Effector memory CD4-positive, alpha-beta T cell (primary cell): ENCODE measurements around the gene POLR2J2.
"Not testable (repeated sequence)": the region's sequence is repeated elsewhere in the genome, so short reads cannot be mapped to it uniquely, and the experiment has no call there.

Experiments
- DNase-seq, 3 donors: peaks; one replicate each; pipeline ENCODE4 v3.0.0-alpha.2; 2020
- H3K27ac ChIP-seq: 2 replicates; pipeline ENCODE4 v1.7.0; 2013; ENCODE audit warnings: mild to moderate bottlenecking, low read length, moderate library complexity; ENCODE audit not compliant: insufficient read depth, poor library complexity, severe bottlenecking
- H3K27me3 ChIP-seq: replicated peaks from 2 replicates; pipeline ENCODE4 v1.7.0; 2013; ENCODE audit warnings: mild to moderate bottlenecking, low read length; ENCODE audit not compliant: insufficient read depth, control insufficient read depth, poor library complexity, severe bottlenecking
- H3K36me3 ChIP-seq: 2 replicates; pipeline ENCODE4 v1.7.0; 2013; ENCODE audit warnings: mild to moderate bottlenecking, low read length, moderate library complexity; ENCODE audit not compliant: control insufficient read depth, insufficient read depth
- H3K4me1 ChIP-seq: 2 replicates; pipeline ENCODE4 v1.7.0; 2013; ENCODE audit warnings: low read length, mild to moderate bottlenecking; ENCODE audit not compliant: control insufficient read depth, insufficient read depth, poor library complexity, severe bottlenecking
- H3K4me3 ChIP-seq: 2 replicates; pipeline ENCODE4 v1.7.0; 2013; ENCODE audit warnings: low read length, low read depth, mild to moderate bottlenecking; ENCODE audit not compliant: insufficient read depth, poor library complexity, severe bottlenecking
- H3K9me3 ChIP-seq: 2 replicates; pipeline ENCODE4 v1.7.0; 2013; ENCODE audit warnings: mild to moderate bottlenecking, low read length, moderate library complexity; ENCODE audit not compliant: control insufficient read depth
- total RNA-seq, 3 donors: gene quantifications; one replicate each; lab custom pipeline; 2026; lab: John Stamatoyannopoulos, UW

Gene POLR2J2
- total RNA-seq = 1.4 to 3.5 (median 3.4) reads per million in 3 donors

GRCh38 chr7:102671166-102671955 is at the start of gene POLR2J2:
Gene POLR2J2, minus strand, starts transcription at chr7:102671663. Its CDS starts 62 bp downstream, at chr7:102671601.
- not testable (repeated sequence) for H3K4me3 ChIP-seq, H3K27me3 ChIP-seq, H3K4me1 ChIP-seq, H3K36me3 ChIP-seq, H3K9me3 ChIP-seq
- H3K27ac ChIP-seq = peak within 1 kb of the TSS; percentile 58
- DNase-seq = peak in 1 of 3 donors; percentile 81

- not testable (repeated sequence) for H3K4me3 ChIP-seq, H3K4me1 ChIP-seq, H3K36me3 ChIP-seq, H3K27ac ChIP-seq, H3K9me3 ChIP-seq, DNase-seq, H3K27me3 ChIP-seq
Observed at GRCh38 chr7:102718491-102718890, 47.0 kb upstream of the POLR2J2 start.

- not testable (repeated sequence) for H3K36me3 ChIP-seq, DNase-seq, H3K9me3 ChIP-seq, H3K4me3 ChIP-seq, H3K27ac ChIP-seq, H3K4me1 ChIP-seq, H3K27me3 ChIP-seq
Observed at GRCh38 chr7:102715718-102716117, 44.3 kb upstream of the POLR2J2 start.

GRCh38 chr7:102714774-102715522 is 43.5 kb upstream of the POLR2J2 start:
- not testable (repeated sequence) for H3K9me3 ChIP-seq, DNase-seq, H3K36me3 ChIP-seq, H3K4me3 ChIP-seq, H3K27me3 ChIP-seq, H3K27ac ChIP-seq, H3K4me1 ChIP-seq

DNA sequence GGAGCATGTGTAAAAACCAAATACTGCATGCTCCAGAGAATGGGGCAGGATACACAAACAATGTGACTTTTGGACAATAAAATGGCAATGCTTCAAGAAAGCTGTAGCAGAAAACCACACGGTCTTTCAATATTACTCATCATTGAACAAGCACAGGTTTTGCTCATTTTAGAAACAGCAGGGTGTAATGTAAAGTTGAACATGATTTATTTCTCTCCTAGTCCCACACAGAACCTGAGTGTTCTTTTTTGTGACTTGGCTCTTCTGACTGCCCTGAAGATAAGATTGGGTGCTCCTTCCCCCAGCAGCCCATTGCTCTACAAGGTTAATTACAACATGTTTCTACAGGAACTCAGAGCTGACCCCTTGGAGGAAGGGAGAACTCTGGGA is 42.2 kb upstream of the POLR2J2 start:
- H3K4me1 ChIP-seq, H3K4me3 ChIP-seq, DNase-seq, H3K27me3 ChIP-seq, H3K36me3 ChIP-seq, H3K27ac ChIP-seq, H3K9me3 ChIP-seq: not testable (repeated sequence)

DNA sequence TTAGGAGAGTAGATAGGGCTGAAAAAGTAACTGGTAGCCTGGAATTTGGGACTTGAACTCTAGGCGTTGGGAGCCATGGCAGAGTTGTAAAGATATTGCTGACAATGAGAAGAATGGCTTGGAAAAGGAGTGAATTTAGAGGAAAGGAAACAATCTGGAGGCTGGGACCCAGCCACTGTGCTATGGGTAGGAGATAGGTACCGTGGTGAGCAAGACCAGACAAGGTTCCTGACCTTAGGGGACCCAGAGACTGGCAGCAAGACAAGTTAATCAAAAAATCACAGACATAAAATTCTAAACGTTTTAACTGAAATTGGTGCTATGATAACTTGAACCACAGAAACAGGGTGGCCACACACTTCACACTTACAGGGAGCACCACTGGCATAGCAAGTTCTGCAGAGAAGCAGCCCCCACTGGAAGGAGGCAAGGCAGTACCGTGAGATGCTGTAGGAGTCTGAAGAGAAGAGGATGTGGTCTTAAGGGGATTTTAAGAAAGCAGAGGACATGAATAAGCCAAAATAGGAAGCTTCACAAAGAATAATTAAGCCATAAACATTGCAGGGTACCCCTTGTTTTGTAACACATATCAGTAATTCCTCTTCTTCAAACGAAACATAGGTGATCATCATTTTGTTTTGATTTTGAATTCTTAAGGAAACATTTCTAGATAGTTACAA is 41.7 kb upstream of the POLR2J2 start:
- H3K9me3 ChIP-seq, DNase-seq, H3K27me3 ChIP-seq, H3K36me3 ChIP-seq, H3K4me1 ChIP-seq, H3K4me3 ChIP-seq, H3K27ac ChIP-seq: not testable (repeated sequence)

DNA sequence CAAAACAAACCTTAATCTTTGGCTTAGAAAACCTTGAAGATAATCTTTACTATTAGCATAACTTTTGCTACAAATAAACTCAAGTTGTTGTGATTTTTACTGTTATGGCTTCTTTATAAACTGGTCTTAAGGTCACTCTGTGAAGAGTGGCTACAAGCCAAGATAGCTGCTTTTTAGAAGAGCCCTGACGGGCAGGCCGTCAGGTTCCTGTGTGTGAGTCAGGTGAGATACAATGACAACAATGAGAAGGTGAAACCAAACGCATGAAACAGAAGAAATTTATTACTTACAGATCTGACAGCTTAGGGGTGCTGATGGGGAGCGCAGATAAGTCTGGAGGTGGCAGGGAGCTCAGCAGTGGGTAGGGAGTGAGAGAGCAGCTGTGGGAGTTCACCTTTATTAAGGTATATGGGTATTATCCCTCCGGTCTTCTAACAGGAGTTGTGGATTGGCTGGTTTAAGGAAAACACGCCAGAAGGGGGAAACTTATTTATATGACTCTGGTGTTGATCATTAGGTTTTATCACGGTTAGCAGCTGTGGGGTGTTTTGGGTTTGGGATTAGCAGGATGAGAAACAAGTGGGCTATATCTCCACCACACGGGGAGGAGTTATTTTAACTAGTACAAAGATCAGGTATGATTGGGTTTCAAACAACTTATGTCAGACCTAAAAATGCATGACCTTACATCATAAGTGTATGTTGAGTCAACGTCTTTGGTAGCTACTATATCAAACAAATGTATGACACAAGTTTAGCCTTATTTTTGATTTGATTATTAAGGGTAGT is 27.7 kb upstream of the POLR2J2 start:
- not testable (repeated sequence) for H3K36me3 ChIP-seq, H3K4me1 ChIP-seq, H3K9me3 ChIP-seq, H3K27me3 ChIP-seq, H3K27ac ChIP-seq, DNase-seq, H3K4me3 ChIP-seq

DNA sequence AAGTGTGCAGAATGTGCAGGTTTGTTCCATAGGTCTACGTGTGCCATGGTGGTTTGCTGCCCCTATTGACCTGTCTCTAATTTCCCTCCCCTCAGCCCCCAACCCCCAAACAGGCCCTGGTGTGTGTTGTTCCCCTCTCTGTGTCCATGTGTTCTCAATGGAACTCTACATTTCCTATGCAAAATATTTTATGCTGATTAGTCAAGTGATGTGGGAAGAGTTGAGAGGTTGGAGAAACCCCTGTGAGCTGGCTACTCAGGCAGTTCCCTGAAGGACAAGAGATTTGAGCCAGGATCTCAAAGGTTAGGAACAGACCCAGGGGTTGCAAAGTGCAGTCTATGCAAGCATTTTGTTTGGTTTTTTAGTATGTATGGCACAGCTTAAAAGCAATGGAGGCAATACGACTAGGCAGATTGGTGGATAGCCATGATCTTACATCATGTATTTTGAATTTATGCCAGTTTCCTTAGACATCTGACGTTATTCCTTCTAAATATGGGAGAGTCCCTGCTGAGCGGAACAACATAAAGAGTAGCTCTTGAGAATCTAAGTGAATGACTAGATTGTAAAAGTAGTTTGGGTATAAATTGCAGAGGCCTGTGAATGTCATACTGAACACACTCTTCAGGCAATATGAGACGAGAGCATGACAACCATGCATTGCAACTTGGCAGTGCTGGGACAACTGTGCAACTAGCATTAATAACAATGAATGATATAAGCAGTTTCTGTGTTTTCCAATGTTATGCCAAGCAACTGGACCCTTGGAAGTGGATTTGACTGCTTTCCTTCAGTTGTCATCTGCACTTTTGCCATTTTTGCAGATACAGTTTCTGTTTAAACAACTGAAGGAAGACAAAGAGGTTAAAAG is 26.4 kb upstream of the POLR2J2 start:
- not testable (repeated sequence) for H3K4me3 ChIP-seq, H3K36me3 ChIP-seq, H3K4me1 ChIP-seq, H3K27ac ChIP-seq, H3K27me3 ChIP-seq, H3K9me3 ChIP-seq, DNase-seq

DNA sequence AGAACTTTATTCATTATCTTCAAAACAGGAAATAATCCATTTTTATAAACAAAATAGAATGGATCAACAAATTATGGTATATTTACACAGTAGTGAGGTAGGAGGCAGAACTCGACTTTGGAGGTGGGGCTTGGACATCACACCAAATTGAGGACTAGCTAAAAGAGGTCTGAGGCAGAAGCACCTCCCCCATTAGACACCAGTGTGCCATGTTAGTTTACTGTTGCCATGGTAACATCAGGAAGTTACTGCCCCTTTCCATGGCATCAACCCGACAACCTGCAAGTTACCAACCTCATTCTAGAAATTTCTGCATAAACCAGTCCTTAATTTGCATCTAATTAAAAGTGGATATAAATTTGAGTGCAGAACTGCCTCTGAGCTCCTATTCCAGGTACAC is 24.5 kb upstream of the POLR2J2 start:
- not testable (repeated sequence) for DNase-seq, H3K4me3 ChIP-seq, H3K9me3 ChIP-seq, H3K36me3 ChIP-seq, H3K27me3 ChIP-seq, H3K4me1 ChIP-seq, H3K27ac ChIP-seq
